Activated gamma-delta T cell (primary cell): ENCODE measurements around the gene RFXANK.

Experiments
- DNase-seq: peaks from one replicate; lab custom pipeline; 2025; lab: John Stamatoyannopoulos, UW

RFXANK gene

GRCh38 chr19:19232261-19232721 is 40.2 kb downstream of the RFXANK start:
- DNase-seq, result no peak

DNA sequence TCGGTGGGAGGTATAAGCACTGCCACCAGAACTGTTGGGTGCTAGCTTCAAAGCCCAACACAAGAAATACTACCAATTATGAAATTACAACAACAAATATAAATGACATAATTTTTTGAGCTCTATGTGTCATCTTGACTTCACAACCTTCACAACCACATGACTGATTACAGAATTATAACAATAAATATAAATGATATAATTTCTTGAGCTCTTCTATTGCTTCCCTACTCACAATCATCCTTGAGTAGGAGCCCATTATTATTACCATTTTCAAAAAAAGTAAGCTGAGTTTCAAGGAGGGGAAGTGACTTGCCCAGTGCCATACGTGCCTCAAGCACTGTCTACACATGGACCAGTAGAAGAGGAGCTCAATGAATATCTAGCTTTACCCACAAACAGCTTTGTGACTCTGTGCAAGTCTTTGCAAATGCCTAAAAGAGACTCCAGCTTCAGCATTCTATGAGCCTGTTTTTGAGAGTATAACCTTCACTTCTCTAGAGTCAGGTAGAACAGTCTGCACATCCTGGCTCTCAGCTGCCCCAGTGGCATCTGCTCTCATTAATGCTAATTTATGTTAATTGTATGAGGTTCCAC is 42.3 kb downstream of the RFXANK start:
- DNase-seq, result no peak

GRCh38 chr19:19236173-19236572 is 44.1 kb downstream of the RFXANK start:
- DNase-seq, result no peak

DNA sequence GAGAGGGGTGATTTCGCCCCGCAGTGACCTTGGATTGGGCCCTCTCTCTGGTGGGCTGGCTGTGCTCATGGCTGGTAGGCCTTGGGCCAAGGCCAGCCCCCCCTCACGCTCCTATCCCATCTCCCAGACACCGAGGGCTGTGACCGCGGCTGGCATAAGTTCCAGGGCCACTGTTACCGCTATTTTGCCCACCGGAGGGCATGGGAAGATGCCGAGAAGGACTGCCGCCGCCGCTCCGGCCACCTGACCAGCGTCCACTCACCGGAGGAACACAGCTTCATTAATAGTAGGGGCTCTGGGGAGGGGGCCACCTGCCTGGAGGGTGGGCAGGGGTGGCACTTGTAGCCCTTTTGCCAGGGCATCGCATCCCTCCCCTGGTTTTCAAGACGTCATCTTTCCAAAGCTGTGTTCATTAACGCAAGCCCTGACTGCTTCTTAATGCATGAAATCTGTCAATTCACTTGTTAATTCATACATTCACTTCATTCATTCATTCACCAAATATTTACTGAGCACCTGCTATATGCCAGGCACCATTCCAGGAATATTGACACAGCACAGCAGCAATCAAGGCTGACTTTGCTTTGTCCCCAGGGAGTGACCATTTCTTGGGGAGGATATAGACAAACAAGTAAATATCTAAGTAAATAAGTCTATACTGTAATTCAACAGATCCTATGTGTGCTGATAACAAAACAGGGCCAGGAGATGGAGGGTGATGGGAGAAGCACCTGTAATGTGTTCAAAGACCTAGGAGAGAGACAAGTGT is 46.3 kb downstream of the RFXANK start:
- no peak for DNase-seq

DNA sequence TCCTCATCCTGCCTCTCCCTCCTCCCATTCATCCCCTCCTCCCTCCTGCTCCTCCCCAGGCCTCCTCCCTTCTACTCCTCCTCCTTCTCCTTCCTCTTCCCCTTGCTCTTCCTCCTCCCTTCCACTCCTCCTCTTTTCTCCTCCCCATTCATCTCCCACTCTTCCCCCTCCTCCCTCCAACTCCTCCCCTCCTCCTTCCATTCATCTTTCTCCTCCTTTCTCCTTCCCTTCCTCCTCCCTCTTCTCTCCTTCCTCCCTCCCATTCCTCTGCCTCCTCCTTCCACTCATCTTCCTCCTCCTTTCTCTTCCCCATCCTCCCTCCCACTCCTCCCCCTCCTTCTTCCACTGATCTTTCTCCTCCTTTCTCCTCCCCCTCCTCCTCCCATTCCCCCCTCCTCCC is 47.6 kb downstream of the RFXANK start:
- DNase-seq, result no peak

DNA sequence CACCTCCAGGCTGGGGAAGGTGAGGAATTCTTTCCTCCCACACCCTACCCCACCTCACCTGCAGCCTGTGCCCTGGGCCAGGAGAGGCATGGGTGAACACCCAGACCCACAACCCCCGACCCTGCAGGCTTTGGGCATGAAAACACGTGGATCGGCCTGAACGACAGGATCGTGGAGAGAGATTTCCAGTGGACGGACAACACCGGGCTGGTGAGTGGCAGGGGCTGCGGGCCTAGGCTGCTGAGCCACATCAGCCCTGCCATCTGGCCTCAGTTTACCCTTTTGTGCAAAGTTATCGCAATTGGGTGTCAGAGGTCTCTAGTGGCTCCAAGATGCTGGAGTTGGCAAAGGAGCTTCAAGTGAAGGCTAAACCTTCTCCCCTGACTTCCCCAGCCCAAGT is 48.4 kb downstream of the RFXANK start:
- DNase-seq, result no peak

DNA sequence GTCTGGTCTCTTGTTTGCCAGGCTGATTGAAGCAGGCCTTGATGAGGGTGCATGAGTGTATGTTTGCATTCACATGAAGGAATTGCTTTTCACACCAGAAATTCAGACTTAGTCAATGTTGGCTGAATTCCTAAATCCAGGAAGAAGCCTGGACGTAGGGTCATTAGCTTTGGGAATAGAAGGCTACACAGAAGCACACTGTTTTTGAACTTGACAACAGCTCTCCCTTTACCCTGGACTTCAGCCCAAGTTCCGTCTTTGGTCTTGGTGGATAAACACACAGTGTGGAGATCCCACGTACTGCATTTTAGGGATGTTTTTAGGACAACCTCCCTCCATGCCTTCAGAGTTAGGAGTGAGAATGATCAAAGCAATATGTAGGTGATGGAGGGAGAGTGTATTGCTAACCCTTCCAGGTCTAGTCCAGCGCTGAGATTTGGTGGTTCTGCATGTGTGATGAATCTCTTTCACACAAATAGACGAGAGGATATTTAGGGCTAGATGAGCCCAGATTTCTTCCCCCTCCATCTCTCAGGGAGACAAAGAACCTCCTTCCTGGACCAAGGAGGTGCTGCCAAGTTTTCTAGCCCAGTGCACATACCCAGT is 58.2 kb downstream of the RFXANK start:
- no peak for DNase-seq
